Fibroblast of skin of left biceps (primary cell): ENCODE data around the gene DTHD1.

ENCODE experiments used
- DNase-seq, 2 experiments: peaks; one replicate each; pipeline ENCODE4 v3.0.0-alpha.2; 2013; ENCODE audit warnings: low read depth in 2 of 2

The DTHD1 gene

DNA sequence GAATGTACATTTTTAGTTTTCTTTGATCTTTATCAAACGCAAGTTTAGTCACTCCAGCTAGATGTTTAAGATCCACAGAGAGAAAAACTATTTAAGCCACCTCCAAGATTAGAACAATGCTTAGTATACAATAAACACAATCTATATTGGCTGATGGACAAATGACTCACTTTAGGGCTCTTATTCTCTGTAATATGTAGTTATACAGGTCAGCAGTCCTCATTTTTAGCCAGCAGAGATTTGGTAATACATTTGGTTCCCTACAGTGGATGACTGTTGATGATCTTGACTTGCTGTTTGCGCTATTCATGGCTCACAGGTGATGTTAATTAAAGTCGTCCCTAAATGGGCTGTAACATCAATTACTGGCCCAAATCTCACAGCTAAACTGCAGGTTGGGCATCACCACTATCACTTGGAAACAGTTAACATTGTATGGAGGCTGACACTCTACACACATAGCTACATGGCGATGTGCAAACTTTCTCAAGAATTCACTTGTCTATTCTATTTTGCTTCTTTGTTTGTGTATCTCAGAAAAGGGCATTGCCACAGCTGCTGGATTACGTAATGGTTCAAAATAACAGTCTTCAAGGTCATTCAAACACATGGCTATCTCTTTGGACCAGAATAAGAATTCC, 11.8 kb upstream of the DTHD1 start:
- no peak for DNase-seq

GRCh38 chr4:36273276-36273675, 8.1 kb upstream of the DTHD1 start:
- DNase-seq, result no peak

GRCh38 chr4:36274158-36274557, 7.3 kb upstream of the DTHD1 start:
- DNase-seq, result no peak

DNA sequence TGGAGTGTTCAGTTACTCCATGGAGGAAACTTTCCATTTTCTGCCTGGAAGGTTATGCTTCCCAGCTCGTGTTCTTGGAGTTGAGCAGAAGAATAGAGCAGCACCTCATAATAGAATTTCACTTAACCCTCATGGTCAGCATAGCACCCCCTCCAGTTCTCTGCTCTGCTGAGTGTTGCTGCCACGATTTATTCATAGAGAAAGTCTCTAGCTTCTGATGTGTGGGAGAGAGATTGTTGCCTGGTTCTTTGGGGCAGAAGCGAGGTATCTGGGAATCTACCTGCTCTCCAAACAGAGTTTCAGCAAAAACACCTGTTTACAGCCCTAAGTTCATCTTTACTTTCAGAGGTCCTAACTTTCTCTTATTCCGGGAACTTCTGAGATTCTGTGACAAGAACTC, 3.9 kb upstream of the DTHD1 start:
- DNase-seq, result no peak

DNA sequence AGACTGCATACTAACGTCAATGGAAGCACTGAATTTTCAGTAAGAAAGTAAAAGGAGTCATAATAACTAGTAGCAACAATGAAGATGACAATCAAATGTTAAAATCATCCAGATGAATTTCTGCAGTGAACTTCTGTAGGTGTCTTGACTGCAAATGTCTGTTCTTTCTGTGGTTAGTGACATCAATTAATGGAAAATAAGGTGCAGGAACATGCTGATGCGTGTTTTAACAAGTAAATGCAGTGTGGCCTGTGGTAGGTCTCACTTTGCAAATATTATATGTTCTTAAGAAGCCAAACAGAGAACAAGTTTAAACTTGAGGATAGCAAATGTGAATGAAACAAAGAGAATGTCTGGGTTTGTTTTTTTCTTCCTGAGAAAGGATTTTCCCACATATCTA, 2.6 kb upstream of the DTHD1 start:
- DNase-seq, result no peak

- no peak for DNase-seq
These were observed 861 bp upstream of the DTHD1 start for GRCh38 chr4:36280555-36280954.

DNA sequence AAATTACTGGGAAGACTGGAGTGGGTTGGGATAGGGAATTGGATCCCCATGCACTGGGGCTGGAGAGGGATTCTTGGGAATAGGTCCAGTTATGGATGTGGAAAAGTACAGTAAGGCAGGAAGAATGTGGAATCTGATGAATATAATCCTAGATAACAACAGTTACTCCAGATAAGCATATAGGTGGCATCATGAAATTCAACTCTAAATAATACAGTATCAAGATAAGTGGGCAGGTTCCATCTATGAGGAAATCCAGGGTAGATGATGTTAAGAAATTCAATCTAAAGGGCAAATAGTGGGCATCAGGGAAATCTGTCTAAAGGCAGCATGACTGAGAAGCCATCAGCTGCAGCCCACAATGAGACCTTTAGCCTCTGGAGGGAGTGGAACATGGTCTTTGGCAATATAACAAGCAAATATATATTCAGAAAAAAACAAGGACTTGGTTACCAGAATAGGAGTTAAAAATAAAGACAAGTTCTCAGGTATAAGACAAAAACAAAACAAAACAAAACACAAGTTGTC, 1.2 kb downstream of the DTHD1 start:
- no peak for DNase-seq

- no peak for DNase-seq
These were observed 2.6 kb downstream of the DTHD1 start for GRCh38 chr4:36283912-36284465.

DNA sequence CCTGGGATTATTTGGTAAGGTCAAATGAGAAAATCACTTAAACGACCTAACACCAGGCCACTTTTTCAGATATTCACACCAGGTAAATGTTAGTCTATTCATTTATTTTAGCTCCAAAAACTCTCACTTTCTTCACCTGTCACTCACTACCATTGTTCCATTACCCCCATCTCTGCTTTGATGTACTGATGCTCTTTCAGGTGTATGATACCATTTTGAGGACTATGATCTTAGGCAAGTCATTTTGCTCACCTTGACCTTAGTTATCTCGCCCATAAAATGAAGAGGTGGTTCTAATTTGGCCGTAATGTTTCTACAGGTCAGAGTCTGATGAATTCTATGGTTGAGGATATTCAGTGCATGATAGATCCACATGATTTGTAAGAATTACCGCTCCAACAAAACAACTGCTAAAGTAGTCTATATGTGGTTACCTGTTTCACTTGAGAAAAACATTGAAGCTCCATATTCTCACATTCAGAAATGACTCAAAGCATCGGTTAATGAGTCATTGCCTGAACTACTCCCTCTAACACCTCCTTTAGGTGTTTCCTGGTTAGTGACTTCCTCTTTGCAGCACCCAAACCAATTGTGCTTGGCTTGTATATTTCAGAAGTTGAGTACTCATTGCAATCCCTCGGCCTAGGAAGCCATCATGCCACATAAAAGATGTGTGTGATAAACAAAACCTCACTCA, 4.5 kb downstream of the DTHD1 start:
- no peak for DNase-seq

DNA sequence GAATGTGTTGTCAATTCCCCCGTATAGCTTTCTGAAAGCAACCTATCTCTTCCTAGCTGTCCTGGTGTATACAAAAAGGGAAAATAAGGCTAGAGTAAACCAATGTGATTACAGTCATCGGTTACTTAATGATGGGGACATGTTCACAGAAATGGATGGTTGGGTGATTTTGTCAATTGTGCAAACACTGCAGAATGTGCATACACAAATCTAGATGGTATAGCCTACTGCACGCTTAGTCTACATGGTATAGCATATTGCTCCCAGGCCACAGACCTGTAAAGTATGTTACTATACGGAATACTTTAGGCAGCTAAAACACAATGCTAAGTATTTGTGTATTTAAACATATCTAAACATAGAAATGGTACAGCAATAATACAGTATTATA, 5.1 kb downstream of the DTHD1 start:
- no peak for DNase-seq

DNA sequence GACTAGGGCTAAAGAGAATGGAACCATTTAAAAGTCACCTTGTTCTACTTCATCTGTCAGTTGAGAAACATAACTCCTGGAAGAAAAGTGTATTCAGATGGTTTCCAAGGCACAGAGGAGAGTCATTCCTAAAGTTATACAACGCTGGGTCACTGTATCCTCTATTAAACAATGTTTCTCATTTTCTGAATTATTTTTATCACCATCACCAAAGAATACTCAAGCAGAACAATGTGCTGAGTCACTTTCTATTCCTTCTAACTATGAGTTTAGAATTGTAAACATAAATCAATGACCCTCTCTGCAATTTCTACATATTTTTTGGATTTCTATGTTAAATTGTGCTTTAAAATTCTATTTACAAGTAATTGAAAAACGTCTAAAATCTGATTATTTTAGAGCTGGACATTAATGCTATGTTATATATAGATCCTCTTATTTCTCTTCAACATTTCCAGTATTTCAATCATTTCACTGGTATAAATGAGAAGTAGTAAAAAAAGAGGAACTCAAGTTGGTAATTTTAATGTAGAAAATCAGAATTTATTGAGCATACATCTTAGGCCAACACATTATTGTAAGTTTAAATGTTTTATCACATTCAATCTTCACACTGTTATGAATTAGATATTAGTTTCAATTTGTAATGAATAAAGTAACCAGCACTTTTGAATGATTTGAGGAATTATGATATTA, 7.5 kb downstream of the DTHD1 start:
- DNase-seq, result no peak

DNA sequence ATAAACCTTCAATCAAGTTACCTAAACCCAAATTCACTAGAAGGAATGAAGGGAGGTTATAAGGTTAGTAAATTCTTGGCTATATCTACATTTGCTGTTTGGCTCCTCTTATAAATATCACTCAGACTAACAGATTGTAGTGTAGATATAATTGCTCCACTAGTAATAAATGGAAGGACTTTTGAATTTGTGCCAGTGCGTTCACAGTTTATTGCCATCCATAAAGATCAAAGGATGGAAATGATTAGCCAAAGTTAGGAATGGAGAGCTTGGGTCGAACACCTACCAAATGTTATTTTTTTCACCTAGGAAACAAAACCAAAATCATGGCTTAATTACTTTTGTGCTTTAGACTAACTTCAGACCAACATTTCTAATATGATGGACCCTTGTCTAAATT, 9.2 kb downstream of the DTHD1 start:
- DNase-seq, result no peak

GRCh38 chr4:36292556-36293188, 11.3 kb downstream of the DTHD1 start:
- no peak for DNase-seq

- DNase-seq, result no peak
These were observed 19.7 kb downstream of the DTHD1 start for GRCh38 chr4:36301127-36301526.

- no peak for DNase-seq
These were observed 22.2 kb downstream of the DTHD1 start for GRCh38 chr4:36303426-36304137.

- DNase-seq, result no peak
These were observed 22.8 kb downstream of the DTHD1 start for GRCh38 chr4:36304138-36304681.

- no peak for DNase-seq
These were observed 26.7 kb downstream of the DTHD1 start for GRCh38 chr4:36308150-36308549.

DNA sequence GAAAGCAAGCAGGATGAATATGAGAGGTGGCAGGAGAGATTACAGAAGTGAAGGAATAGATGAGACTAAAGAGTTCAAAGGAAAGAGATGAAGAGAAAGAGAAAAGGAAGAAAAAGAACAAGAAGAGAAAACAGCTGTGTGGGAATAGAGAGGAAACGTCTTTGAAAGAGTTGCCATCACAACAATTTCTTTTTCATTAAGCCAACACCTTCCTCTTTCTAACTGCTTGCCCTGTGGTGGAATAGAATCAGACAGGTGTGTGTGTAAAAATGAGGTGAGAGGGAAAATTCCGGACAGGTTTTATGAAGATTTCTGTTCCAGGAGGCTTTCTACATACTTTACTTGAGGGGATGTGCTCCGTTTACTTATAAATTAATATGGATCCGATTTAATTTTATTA, 28.8 kb downstream of the DTHD1 start:
- no peak for DNase-seq

- no peak for DNase-seq
These were observed 29.4 kb downstream of the DTHD1 start for GRCh38 chr4:36310793-36311192.

GRCh38 chr4:36312511-36312910, 31.1 kb downstream of the DTHD1 start:
- no peak for DNase-seq

GRCh38 chr4:36313301-36313700, 31.9 kb downstream of the DTHD1 start:
- no peak for DNase-seq
